Nephron (organoid): ENCODE measurements around the gene PIBF1.

Experiments used
- H3K27ac Mint-ChIP-seq, 3 experiments: 2 replicates each; pipeline ENCODE4 v1.8.0; 2020; ENCODE audit warnings: mixed read lengths in 3 of 3, mild to moderate bottlenecking in 2 of 3, moderate library complexity in 1 of 3
- H3K27me3 Mint-ChIP-seq: 2 replicates; pipeline ENCODE4 v1.8.0; 2021; ENCODE audit warnings: low read depth, mild to moderate bottlenecking, moderate library complexity, mixed read lengths
- H3K36me3 Mint-ChIP-seq: 2 replicates; pipeline ENCODE4 v1.8.0; 2020; ENCODE audit warnings: low read depth, mixed read lengths
- H3K4me1 Mint-ChIP-seq: 2 replicates; pipeline ENCODE4 v1.8.0; 2020; ENCODE audit warnings: mixed read lengths
- H3K4me3 Mint-ChIP-seq, 3 experiments: 2 replicates each; pipeline ENCODE4 v1.8.0; 2020; ENCODE audit warnings: mild to moderate bottlenecking in 3 of 3, mixed read lengths in 3 of 3, moderate library complexity in 2 of 3
- H3K9me3 Mint-ChIP-seq: 2 replicates; pipeline ENCODE4 v1.8.0; 2020; ENCODE audit warnings: mixed read lengths
- CTCF ChIP-seq, 3 experiments: fragments of 200-600 bp; sonication (generic); IDR thresholded peaks; one replicate each; pipeline ENCODE4 v1.5.0; 2021; ENCODE audit warnings: antibody characterized with exemption in 3 of 3; ENCODE audit not compliant: unreplicated experiment in 3 of 3

The PIBF1 gene

DNA sequence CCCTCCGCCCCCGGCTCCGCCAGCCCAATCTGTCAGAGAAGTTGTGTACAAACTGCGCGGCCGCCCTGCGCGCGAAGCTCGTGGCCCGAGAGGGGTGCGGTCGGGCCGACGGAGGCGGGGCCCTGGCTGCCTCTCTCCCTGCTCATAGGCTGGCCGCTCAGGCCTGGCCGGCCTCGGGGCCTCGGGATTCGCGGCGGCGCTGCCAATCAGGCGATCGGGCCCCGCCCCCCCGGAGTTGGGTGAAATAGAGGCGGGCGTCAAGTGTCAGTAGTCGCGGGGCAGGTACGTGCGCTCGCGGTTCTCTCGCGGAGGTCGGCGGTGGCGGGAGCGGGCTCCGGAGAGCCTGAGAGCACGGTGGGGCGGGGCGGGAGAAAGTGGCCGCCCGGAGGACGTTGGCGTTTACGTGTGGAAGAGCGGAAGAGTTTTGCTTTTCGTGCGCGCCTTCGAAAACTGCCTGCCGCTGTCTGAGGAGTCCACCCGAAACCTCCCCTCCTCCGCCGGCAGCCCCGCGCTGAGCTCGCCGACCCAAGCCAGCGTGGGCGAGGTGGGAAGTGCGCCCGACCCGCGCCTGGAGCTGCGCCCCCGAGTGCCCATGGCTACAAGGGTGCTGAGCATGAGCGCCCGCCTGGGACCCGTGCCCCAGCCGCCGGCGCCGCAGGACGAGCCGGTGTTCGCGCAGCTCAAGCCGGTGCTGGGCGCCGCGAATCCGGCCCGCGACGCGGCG is 277.0 kb downstream of the PIBF1 start, which contains the start of gene KLF5:
KLF5 (plus strand) TSS at position 270 of the 724 bp plus-strand sequence; CDS start at position 593, 323 bp downstream.
- Mint-ChIP-seq H3K27ac (peak within 1 kb of the TSS; percentile 72 to 93 (median 87)), H3K4me3 (peak within 1 kb of the TSS; percentile 89 to 96 (median 94)), H3K4me1 (peaks cover 52% of the 10 kb centered on the region), H3K27me3 (peaks cover 57% of the 10 kb centered on the region), H3K9me3 (no peaks in the 10 kb centered on the region), H3K36me3 (peaks cover 5% of the 10 kb centered on the region)
- no peak for TF ChIP-seq CTCF (IDR thresholded peaks at IDR 0.05; ENCODE audit: unreplicated experiment in 3 of 3)

GRCh38 chr13:73059460-73060250 is 277.7 kb downstream of the PIBF1 start:
- Mint-ChIP-seq H3K4me3 (peak overlapping the region; percentile 89 to 96 (median 94)), H3K27me3 (peaks cover 61% of the 10 kb centered on the region), H3K4me1 (peaks cover 51% of the 10 kb centered on the region), H3K27ac (peak overlapping the region; percentile 72 to 87 (median 83)), H3K36me3 (peaks cover 5% of the 10 kb centered on the region), H3K9me3 (no peaks in the 10 kb centered on the region)
- TF ChIP-seq CTCF (IDR thresholded peaks at IDR 0.05; ENCODE audit: unreplicated experiment in 3 of 3): no peak

DNA sequence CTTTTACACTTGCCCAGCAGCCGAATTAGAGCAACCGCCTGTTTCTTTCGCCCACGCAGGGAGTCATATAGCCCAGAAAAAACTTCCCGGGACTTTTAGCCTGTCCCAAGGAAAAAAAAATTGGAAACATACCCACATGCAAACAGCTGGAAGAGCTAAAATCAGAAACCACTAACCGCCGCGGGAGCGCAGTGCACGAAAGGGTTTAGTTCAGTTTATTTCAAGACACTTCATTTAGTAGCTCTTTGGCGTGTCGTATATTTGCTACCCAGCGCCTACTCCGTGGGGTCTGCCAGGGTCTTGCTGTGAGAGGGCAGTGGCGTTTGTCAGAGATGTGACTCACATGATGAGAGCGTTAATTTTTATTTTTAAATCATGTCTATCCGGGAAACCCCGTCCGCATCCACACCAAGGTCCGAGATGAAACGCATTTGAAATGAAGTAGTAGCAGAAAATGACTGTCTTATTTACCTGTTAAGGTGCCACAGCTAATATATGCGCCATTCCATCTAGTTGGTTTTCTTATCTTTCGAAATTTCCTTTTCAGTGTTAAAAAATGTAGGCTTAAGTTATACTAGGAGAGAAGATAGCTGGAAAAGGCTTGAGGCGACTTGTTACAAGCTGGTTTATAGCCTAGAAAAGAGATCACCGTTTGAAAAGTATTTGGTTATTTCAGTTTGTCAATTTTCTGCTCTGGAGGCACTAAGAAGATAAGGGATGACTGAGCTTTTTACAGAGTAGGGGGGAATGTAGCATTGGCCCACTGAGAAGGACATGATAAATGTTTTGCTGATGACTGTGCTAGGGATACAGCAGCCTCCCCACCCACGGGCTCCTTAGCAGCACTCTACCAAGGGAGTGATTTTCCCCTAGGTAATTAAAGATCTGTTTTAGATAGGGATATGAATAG is 278.6 kb downstream of the PIBF1 start:
- Mint-ChIP-seq H3K4me1 (peaks cover 50% of the 10 kb centered on the region), H3K4me3 (peak overlapping the region; percentile 89 to 96 (median 94)), H3K27me3 (peaks cover 59% of the 10 kb centered on the region), H3K27ac (peak overlapping the region; percentile 72 to 87 (median 83)), H3K9me3 (no peaks in the 10 kb centered on the region), H3K36me3 (peaks cover 9% of the 10 kb centered on the region)
- no peak for TF ChIP-seq CTCF (IDR thresholded peaks at IDR 0.05; ENCODE audit: unreplicated experiment in 3 of 3)

DNA sequence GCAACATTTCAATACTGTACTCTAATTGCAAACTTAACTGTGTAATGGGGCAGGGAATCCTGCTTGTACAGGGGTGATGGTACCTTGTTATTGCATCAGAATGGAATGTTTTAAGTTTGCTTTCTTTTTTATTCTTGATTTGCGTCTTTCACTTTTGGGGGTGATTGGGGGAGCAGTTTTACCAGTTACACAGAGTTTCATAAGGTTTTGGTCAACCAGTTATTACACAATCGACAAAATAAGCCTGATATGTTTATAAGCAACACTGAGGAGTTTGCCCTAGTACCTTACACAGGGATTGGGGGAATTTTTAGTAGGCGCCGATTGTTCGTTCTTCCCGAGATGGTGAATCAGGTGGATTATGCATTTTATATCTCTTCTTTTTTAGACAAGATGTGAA is 279.5 kb downstream of the PIBF1 start:
- Mint-ChIP-seq H3K27ac (peak overlapping the region in 1 of 3 experiments; percentile 23), H3K4me3 (peak overlapping the region; percentile 75 to 96 (median 89)), H3K4me1 (peaks cover 47% of the 10 kb centered on the region), H3K36me3 (peaks cover 9% of the 10 kb centered on the region), H3K27me3 (peaks cover 51% of the 10 kb centered on the region), H3K9me3 (no peaks in the 10 kb centered on the region)
- TF ChIP-seq CTCF (IDR thresholded peaks at IDR 0.05; ENCODE audit: unreplicated experiment in 3 of 3): no peak

DNA sequence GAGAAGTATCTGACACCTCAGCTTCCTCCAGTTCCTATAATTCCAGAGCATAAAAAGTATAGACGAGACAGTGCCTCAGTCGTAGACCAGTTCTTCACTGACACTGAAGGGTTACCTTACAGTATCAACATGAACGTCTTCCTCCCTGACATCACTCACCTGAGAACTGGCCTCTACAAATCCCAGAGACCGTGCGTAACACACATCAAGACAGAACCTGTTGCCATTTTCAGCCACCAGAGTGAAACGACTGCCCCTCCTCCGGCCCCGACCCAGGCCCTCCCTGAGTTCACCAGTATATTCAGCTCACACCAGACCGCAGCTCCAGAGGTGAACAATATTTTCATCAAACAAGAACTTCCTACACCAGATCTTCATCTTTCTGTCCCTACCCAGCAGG is 279.9 kb downstream of the PIBF1 start:
- H3K4me1 Mint-ChIP-seq: peaks cover 47% of the 10 kb centered on the region
- H3K27ac Mint-ChIP-seq: peak overlapping the region in 1 of 3 experiments; percentile 64
- peak overlapping the region; percentile 75 to 96 (median 89) for H3K4me3 Mint-ChIP-seq
- TF ChIP-seq CTCF (IDR thresholded peaks at IDR 0.05; ENCODE audit: unreplicated experiment in 3 of 3): no peak
- peaks cover 9% of the 10 kb centered on the region for H3K36me3 Mint-ChIP-seq
- no peaks in the 10 kb centered on the region for H3K9me3 Mint-ChIP-seq
- H3K27me3 Mint-ChIP-seq: peaks cover 49% of the 10 kb centered on the region
